DOHH2 (cell line): ENCODE data around the gene ZIC1.

Source experiments
- H3F3A ChIP-seq: fragments of 200-600 bp; sonication (generic), shearing (Covaris generic); 2 replicates; pipeline ENCODE4 v1.6.0; 2016; ENCODE audit warnings: antibody characterized with exemption, mild to moderate bottlenecking; ENCODE audit not compliant: control insufficient read depth, insufficient read depth
- H3K27ac ChIP-seq: fragments of 200-600 bp; sonication (generic); 2 replicates; pipeline ENCODE4 v1.5.1; 2014; ENCODE audit warnings: low read depth, mild to moderate bottlenecking, low read length, moderate library complexity
- H3K27me3 ChIP-seq: fragments of 200-600 bp; sonication (generic); 2 replicates; pipeline ENCODE4 v1.6.1; 2014; ENCODE audit warnings: mild to moderate bottlenecking, low read length, mixed read lengths; ENCODE audit not compliant: control insufficient read depth
- H3K36me3 ChIP-seq: fragments of 200-600 bp; sonication (generic); 2 replicates; pipeline ENCODE4 v1.6.1; 2014; ENCODE audit warnings: mild to moderate bottlenecking, low read length, moderate library complexity, mixed read lengths; ENCODE audit not compliant: control insufficient read depth
- H3K4me1 ChIP-seq: fragments of 200-600 bp; sonication (generic); 2 replicates; pipeline ENCODE4 v1.6.1; 2014; ENCODE audit warnings: mild to moderate bottlenecking, low read length, mixed read lengths; ENCODE audit not compliant: control insufficient read depth
- H3K4me2 ChIP-seq: fragments of 200-600 bp; sonication (generic); 2 replicates; pipeline ENCODE4 v1.6.0; 2014; ENCODE audit warnings: mild to moderate bottlenecking, low read length, moderate library complexity
- H3K4me3 ChIP-seq: fragments of 200-600 bp; sonication (generic); 2 replicates; pipeline ENCODE4 v1.5.1; 2014; ENCODE audit warnings: mild to moderate bottlenecking, low read length, mixed read lengths
- H3K79me2 ChIP-seq: fragments of 200-600 bp; sonication (generic); 2 replicates; pipeline ENCODE4 v1.6.1; 2014; ENCODE audit warnings: mild to moderate bottlenecking, low read length, mixed read lengths; ENCODE audit not compliant: control insufficient read depth
- H3K9me2 ChIP-seq: fragments of 200-600 bp; sonication (generic); replicated peaks from 2 replicates; pipeline ENCODE4 v1.6.1; 2014; ENCODE audit warnings: mild to moderate bottlenecking, low read length, mixed read lengths; ENCODE audit not compliant: control insufficient read depth
- H3K9me3 ChIP-seq: fragments of 200-600 bp; sonication (generic); 2 replicates; pipeline ENCODE4 v1.6.1; 2014; ENCODE audit warnings: antibody characterized with exemption, low read length, mixed read lengths; ENCODE audit not compliant: control insufficient read depth, insufficient read depth
- H4K20me1 ChIP-seq: fragments of 200-600 bp; sonication (generic); 2 replicates; pipeline ENCODE4 v1.6.0; 2014; ENCODE audit warnings: low read depth, mild to moderate bottlenecking, antibody characterized with exemption, low read length, moderate library complexity; ENCODE audit not compliant: control insufficient read depth, insufficient read depth
- CTCF ChIP-seq: fragments of 200-600 bp; sonication (generic); IDR thresholded peaks from one replicate; pipeline ENCODE4 v1.5.1; 2014; ENCODE audit warnings: antibody characterized with exemption, mild to moderate bottlenecking, low read depth, low read length; ENCODE audit not compliant: poor library complexity, severe bottlenecking
- EZH2phosphoT487 ChIP-seq: fragments of 200-600 bp; sonication (generic); IDR thresholded peaks from 2 replicates; pipeline ENCODE4 v1.6.1; 2017; ENCODE audit warnings: borderline replicate concordance, mild to moderate bottlenecking, antibody characterized with exemption, low read length, moderate library complexity, mixed read lengths

The ZIC1 gene

GRCh38 chr3:147380977-147381376 is 28.2 kb upstream of the ZIC1 start:
- no peaks in the 10 kb centered on the region for H3K9me2 ChIP-seq
- H3K79me2 ChIP-seq = no peaks in the 10 kb centered on the region
- no peak overlapping the region for H3K4me2 ChIP-seq
- no peak overlapping the region for H3K4me3 ChIP-seq
- TF ChIP-seq EZH2phosphoT487 (no peak), CTCF (no peak)
- H3K4me1 ChIP-seq = no peaks in the 10 kb centered on the region
- no peaks in the 10 kb centered on the region for H3K27me3 ChIP-seq
- H3K36me3 ChIP-seq = no peaks in the 10 kb centered on the region
- H3K27ac ChIP-seq = no peak overlapping the region
- no peaks in the 10 kb centered on the region for H3K9me3 ChIP-seq
- no peaks in the 10 kb centered on the region for H3F3A ChIP-seq
- no peaks in the 10 kb centered on the region for H4K20me1 ChIP-seq

- Histone ChIP-seq H3K27ac (no peak overlapping the region), H3K79me2 (no peaks in the 10 kb centered on the region), H3K4me3 (no peak overlapping the region), H3F3A (no peaks in the 10 kb centered on the region), H3K4me2 (no peak overlapping the region), H3K27me3 (no peaks in the 10 kb centered on the region), H3K9me3 (no peaks in the 10 kb centered on the region), H4K20me1 (no peaks in the 10 kb centered on the region), H3K9me2 (no peaks in the 10 kb centered on the region), H3K36me3 (no peaks in the 10 kb centered on the region), H3K4me1 (no peaks in the 10 kb centered on the region)
- TF ChIP-seq EZH2phosphoT487 = no peak
- TF ChIP-seq CTCF = no peak
These were observed 27.6 kb upstream of the ZIC1 start for GRCh38 chr3:147381596-147381995.

- H3K4me1 ChIP-seq = no peaks in the 10 kb centered on the region
- no peak overlapping the region for H3K27ac ChIP-seq
- no peaks in the 10 kb centered on the region for H4K20me1 ChIP-seq
- no peaks in the 10 kb centered on the region for H3K36me3 ChIP-seq
- no peaks in the 10 kb centered on the region for H3K79me2 ChIP-seq
- no peaks in the 10 kb centered on the region for H3F3A ChIP-seq
- no peaks in the 10 kb centered on the region for H3K9me3 ChIP-seq
- H3K4me2 ChIP-seq = no peak overlapping the region
- H3K27me3 ChIP-seq = no peaks in the 10 kb centered on the region
- no peaks in the 10 kb centered on the region for H3K9me2 ChIP-seq
- TF ChIP-seq EZH2phosphoT487 = no peak
- no peak for TF ChIP-seq CTCF
- no peak overlapping the region for H3K4me3 ChIP-seq
These were observed 25.5 kb upstream of the ZIC1 start for GRCh38 chr3:147383617-147384016.
